ENCODE results near the gene PIRT.

Gene PIRT

DNA sequence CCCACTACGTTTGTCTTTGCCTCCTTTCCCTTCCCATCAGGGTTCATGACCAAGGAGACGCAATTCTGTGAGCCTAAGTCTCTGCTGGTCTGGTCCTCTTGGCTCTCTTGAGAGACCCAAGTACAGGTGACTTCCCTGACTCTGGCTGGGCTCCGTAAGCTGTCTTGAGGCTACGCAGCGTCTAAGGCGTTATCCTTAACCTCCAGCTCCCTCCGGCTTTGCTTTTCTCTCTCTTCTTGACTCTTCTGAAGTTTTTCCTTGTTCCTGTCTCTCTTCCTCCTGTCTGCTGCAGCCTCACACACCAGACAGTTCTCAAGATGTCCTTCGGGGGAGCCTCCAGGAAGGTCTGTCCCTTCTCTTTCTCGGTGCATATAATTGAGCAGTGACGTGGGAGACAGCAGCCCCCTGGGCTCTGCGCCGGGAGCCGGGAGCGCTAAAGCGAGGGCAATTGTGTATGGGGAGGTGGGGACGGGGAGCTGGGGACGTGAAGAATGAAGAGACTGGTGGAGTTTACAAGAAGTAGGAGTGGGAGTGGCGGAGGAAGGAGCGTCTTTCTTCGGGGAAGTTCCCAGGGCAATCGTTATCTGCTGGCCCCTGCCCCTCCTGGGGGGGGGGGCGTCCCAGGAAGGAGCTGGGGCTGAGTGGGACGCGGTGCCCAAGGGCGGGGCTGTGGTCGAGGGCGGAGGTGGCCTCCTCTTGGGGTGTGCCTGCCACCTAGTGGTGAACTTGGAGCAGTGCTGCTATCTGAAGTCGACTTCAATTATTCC, 6.9 kb upstream of the PIRT start:
- TF ChIP-seq, protein P1, sequence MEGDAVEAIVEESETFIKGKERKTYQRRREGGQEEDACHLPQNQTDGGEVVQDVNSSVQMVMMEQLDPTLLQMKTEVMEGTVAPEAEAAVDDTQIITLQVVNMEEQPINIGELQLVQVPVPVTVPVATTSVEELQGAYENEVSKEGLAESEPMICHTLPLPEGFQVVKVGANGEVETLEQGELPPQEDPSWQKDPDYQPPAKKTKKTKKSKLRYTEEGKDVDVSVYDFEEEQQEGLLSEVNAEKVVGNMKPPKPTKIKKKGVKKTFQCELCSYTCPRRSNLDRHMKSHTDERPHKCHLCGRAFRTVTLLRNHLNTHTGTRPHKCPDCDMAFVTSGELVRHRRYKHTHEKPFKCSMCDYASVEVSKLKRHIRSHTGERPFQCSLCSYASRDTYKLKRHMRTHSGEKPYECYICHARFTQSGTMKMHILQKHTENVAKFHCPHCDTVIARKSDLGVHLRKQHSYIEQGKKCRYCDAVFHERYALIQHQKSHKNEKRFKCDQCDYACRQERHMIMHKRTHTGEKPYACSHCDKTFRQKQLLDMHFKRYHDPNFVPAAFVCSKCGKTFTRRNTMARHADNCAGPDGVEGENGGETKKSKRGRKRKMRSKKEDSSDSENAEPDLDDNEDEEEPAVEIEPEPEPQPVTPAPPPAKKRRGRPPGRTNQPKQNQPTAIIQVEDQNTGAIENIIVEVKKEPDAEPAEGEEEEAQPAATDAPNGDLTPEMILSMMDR (IDR thresholded peaks at IDR 0.05), result peak; percentile 93 to 96
- Histone ChIP-seq H3K36me3 (no peaks in the 10 kb centered on the region), H3K4me1 (peaks cover 0 to 9% (median 3%) of the 10 kb centered on the region in 4 donors), H3K27me3 (no peaks in the 10 kb centered on the region), H3K9me3 (no peaks in the 10 kb centered on the region), H3K27ac (no peak overlapping the region), H3K4me3 (peak overlapping the region; percentile 39 to 55)
- intact Hi-C loops (cut with DNase I; ENCODE audit: low total_unique reads), result loop anchor here (2.0 kb wide), 2 partner anchors 108 to 200 kb away; no protein-coding TSS in a partner anchor
- peak; percentile 55 to 79 for DNase-seq

DNA sequence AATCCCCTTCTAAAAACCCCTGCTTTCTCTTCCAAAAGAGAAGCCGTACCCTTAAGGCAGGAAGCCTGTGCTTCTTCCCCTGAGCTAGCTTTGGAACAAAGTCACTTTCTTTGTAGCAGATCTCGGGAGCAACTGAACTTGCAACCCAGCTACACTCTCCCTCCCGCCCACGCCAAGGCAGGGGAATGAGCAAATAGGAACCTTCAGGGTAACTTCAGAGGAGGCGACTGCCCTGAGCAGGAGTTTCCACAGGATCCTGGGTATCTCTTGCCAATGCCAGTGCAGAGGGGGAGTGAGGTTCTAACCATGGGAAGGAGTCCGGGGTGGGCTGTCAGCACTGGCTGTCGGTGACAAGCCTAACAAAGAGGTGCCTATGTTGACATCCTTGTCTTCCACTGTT, 5.9 kb upstream of the PIRT start:
- Histone ChIP-seq H3K4me3 (no peak overlapping the region), H3K4me1 (peaks cover 0 to 9% (median 3%) of the 10 kb centered on the region in 4 donors), H3K27ac (no peak overlapping the region), H3K27me3 (no peaks in the 10 kb centered on the region), H3K9me3 (no peaks in the 10 kb centered on the region), H3K36me3 (no peaks in the 10 kb centered on the region)
- TF ChIP-seq, protein P1 (IDR thresholded peaks at IDR 0.05), result no peak
- DNase-seq, result no peak
- intact Hi-C loops (cut with DNase I; ENCODE audit: low total_unique reads), result loop anchor here (2.0 kb wide), 2 partner anchors 107 to 199 kb away; no protein-coding TSS in a partner anchor

DNA sequence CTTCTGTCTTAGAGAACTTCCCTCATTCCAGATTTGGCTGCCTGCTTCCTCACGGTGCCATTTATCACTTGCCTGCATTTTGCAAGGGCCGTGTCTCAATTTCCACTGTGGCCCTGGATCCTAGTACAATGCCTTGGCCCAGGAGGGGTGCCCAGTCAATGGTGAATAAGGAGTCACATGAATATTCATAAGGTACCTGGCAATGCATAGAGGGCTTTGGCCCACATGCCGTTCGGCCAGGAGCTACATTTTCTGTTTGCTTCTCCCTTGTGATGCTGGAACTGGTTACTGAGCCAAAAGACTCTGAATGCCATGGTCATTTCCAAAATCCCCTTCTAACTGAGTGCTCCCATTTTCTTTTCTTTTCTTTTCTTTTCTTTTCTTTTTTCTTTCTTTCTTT, 4.8 kb upstream of the PIRT start:
- H3K27ac ChIP-seq, result no peak overlapping the region
- TF ChIP-seq, protein P1 (IDR thresholded peaks at IDR 0.05), result no peak
- no peak for DNase-seq
- no peaks in the 10 kb centered on the region for H3K36me3 ChIP-seq
- no peak overlapping the region for H3K4me3 ChIP-seq
- H3K4me1 ChIP-seq, result peaks cover 0 to 9% (median 3%) of the 10 kb centered on the region in 4 donors
- H3K9me3 ChIP-seq, result no peaks in the 10 kb centered on the region
- no peaks in the 10 kb centered on the region for H3K27me3 ChIP-seq
- intact Hi-C loops (cut with DNase I; ENCODE audit: low total_unique reads), result no loop called here

DNA sequence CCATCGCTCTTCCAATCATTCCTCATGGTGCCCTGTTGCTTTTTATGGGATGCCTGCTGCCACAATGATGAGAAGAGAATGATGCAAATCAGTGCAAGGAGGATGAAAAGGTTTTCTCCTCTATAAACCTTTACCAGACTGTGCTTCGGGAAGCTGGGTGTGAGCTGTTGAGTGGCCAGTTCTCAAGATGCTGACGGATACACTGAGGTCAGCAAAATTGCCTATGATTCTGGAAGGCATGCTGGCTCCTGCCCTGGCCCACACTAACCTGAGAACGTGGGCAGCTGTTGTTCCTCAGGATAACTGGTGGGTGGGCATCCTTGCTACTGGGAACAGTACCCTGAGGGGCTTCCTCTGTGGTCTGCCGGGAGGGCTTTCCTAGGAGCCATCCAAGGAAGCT, 795 bp upstream of the PIRT start:
- intact Hi-C loops (cut with DNase I; ENCODE audit: low total_unique reads), result no loop called here
- TF ChIP-seq, protein P1 (IDR thresholded peaks at IDR 0.05), result no peak
- no peaks in the 10 kb centered on the region for H3K27me3 ChIP-seq
- H3K4me1 ChIP-seq, result peaks cover 0 to 2% (median 0%) of the 10 kb centered on the region in 4 donors
- no peak overlapping the region for H3K27ac ChIP-seq
- no peak overlapping the region for H3K4me3 ChIP-seq
- no peaks in the 10 kb centered on the region for H3K36me3 ChIP-seq
- no peaks in the 10 kb centered on the region for H3K9me3 ChIP-seq
- no peak for DNase-seq

DNA sequence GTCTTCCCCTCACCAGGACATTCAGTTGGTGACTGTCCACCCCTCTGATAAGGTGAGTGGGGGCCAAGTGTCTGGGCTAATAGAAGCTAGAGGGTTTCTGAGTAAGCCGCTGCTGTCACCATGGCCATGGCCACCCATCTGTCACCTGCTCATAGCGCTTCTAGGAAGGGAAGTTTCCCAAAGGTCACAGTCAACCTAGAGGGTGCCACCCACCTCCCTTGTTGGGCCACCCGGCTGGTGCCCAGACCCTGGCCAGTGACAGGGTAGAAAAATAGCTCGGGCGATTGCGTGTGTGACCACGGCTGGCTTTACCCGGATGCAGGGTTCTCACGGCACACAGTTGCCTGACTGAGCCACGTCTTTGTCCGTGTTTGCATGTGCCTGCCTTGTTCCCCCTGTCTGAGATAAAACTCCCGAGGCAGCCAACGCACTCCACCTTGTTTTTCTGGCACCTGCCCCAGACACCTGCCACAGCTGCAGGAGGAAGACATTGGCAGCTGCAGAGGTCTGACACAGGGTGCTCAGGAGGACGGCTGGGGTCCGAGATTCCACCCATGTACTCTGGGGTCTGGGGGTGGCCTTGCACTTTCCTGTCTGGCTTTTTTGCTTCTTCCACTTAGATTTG, 809 bp downstream of the PIRT start:
- intact Hi-C loops (cut with DNase I; ENCODE audit: low total_unique reads), result no loop called here
- no peak overlapping the region for H3K27ac ChIP-seq
- no peak overlapping the region for H3K4me3 ChIP-seq
- no peaks in the 10 kb centered on the region for H3K36me3 ChIP-seq
- no peaks in the 10 kb centered on the region for H3K27me3 ChIP-seq
- H3K9me3 ChIP-seq, result no peaks in the 10 kb centered on the region
- no peaks in the 10 kb centered on the region for H3K4me1 ChIP-seq
- DNase-seq, result no peak
- TF ChIP-seq, protein P1 (IDR thresholded peaks at IDR 0.05), result no peak

Measured in tibial artery (tissue), 4 donors.